ENCODE data around the gene ASIC1.

DNA sequence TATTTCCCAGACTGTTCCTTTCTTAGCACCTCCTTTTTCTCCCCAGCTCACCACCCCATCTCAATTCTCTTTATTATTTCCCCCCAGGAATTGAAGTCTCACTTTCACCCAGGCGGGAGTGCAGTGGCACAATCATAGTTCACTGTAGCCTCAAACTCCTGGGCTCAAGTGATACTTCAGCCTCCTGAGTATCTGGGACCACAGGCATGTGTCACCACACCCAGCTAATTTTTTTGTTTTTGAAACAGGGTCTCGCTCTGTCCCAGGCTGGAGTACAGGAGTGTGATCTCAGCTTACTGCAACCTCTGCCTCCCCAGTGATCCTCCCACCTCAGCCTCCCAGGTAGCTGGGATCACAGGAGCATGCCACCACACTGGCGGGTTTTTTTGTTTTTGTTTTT, 43.1 kb upstream of the ASIC1 start:
- TF ChIP-seq, protein P1, sequence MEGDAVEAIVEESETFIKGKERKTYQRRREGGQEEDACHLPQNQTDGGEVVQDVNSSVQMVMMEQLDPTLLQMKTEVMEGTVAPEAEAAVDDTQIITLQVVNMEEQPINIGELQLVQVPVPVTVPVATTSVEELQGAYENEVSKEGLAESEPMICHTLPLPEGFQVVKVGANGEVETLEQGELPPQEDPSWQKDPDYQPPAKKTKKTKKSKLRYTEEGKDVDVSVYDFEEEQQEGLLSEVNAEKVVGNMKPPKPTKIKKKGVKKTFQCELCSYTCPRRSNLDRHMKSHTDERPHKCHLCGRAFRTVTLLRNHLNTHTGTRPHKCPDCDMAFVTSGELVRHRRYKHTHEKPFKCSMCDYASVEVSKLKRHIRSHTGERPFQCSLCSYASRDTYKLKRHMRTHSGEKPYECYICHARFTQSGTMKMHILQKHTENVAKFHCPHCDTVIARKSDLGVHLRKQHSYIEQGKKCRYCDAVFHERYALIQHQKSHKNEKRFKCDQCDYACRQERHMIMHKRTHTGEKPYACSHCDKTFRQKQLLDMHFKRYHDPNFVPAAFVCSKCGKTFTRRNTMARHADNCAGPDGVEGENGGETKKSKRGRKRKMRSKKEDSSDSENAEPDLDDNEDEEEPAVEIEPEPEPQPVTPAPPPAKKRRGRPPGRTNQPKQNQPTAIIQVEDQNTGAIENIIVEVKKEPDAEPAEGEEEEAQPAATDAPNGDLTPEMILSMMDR (IDR thresholded peaks at IDR 0.05), result no peak
- TF ChIP-seq POLR2A (IDR thresholded peaks at IDR 0.05), result no peak
